SIG-M5 treated with dmso at 0.1 percent for 504 hours (cell line): Measurements from ENCODE around the gene GINS2.

Source experiments
- DNase-seq: peaks from one replicate; lab custom pipeline; 2025; ENCODE audit not compliant: unreplicated experiment; lab: John Stamatoyannopoulos, UW

Gene GINS2

DNA sequence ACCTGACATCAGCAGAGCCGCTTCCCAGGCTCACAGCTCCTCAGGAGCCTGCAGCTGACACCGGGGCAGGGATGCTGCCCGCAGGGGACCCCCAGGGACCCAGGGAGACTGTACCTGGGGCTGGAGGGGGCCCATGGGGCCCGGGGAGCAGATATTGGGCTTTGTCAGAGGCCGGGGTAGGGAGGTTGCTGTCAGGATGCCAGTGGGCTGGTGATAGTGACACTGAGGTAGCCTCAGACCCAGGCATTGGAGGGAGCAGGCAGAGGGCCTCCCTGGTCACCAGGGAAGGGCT, 60.5 kb downstream of the GINS2 start:
- no peak for DNase-seq

DNA sequence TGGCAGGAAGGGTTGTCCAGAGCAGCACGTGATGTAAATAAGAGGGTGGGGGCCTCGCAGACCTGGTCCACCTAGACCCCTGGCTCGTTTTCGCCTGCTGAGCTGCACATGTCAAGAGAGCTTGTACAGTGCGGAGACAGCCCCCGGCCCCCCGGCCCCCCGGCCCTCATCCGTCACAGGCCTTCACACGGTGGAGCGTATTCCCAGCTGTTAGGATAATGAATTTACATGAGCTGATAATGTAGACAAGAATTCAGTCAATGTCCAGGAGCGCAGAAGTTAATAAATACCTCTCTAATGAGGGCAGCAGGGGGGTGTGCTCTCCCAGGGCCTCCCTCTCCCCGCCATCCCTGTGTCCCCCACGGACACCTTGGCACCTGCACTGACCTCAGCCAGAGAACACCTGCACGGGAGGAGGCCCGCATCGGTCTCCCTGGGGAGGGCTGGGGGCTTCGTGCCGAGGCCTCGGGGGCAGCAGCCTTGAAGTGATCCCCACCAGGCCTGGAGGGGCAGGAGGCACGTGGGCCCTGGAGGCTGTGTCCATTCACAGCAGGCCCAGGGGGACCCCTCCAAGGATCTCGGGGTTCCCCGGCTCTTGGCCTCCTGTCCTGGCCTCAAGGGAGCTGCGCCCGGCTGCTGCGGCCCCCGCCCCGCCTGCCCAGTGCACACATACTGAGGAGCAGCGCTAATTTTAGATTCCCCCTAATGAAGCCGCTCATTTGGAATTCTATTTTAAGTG, 61.1 kb downstream of the GINS2 start:
- DNase-seq: no peak

DNA sequence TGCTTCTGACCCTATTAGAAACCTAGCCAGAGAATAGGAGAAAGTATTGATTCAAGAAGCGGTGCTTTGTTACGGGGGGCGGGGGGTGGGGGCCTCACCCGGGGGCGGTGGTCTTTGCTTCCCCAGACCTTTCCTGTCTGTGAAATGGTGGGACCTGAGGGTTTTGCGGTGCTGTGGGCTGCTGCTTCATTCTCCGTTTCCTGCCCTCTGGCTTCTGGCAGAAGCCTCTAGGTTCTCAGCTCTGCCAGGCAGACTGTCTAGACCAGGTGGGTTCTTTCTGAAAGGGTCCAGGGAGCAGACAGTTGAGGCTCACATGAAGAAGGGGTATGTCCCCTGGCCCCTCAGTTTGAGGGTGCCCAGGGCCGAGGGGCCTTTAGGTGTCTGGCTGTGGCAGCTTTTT, 61.7 kb downstream of the GINS2 start:
- no peak for DNase-seq
